ENCODE data around the gene ANO10.

GRCh38 chr3:43650345-43650744 is 28.5 kb upstream of the ANO10 start:
- TF ChIP-seq REST (IDR thresholded peaks at IDR 0.05; ENCODE audit: borderline replicate concordance) = no peak
- no peak for TF ChIP-seq MXI1 (conservative IDR thresholded peaks at IDR 0.05; ENCODE audit: poor library complexity, severe bottlenecking)
- TF ChIP-seq CTCF (IDR thresholded peaks at IDR 0.05; ENCODE audit: poor library complexity, severe bottlenecking) = no peak
- TF ChIP-seq POLR2AphosphoS5 (IDR thresholded peaks at IDR 0.05) = no peak

All from neural cell (in vitro differentiated cells).